Muscle of back (tissue), 11 donors: ENCODE data around the gene SIK3. TPM values are rescaled to one million over a fixed set of nuclear protein-coding genes. Genes with fewer than 3 reads are reported as not detected.
A peak's percentile ranks its signal among the peaks of the same experiment; 100 is the strongest.
"Not testable (repeated sequence)": the region's sequence is repeated elsewhere in the genome, so short reads cannot be mapped to it uniquely, and the experiment has no call there.

Experiments used
- DNase-seq, 3 donors: peaks; one replicate each; pipeline versions ENCODE4 v3.0.0 to v3.0.0-alpha.2; 2013
- polyA plus RNA-seq, 10 donors: library from polyadenylated mRNA; unstranded; fragments of 120-200 nt; gene quantifications; one replicate each; pipeline ENCODE4 v1.2.1, GENCODE V29; 2013; ENCODE audit not compliant: insufficient read length in 10 of 10

SIK3 gene
- polyA plus RNA-seq, 10 donors = 28.3 to 42.5 (median 33.2) TPM

DNA sequence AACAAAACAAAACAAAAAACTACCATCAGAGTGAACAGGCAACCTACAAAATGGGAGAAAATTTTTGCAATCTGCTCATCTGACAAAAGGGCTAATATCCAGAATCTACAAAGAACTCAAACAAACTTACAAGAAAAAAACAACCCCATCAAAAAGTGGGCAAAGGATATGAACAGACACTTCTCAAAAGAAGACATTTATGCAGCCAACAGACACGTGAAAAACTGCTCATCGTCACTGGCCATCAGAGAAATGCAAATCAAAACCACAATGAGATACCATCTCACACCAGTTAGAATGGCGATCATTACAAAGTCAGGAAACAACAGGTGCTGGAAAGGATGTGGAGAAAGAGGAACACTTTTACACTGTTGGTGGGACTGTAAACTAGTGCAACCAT is 14.3 kb upstream of the SIK3 start:
- DNase-seq = not testable (repeated sequence)

DNA sequence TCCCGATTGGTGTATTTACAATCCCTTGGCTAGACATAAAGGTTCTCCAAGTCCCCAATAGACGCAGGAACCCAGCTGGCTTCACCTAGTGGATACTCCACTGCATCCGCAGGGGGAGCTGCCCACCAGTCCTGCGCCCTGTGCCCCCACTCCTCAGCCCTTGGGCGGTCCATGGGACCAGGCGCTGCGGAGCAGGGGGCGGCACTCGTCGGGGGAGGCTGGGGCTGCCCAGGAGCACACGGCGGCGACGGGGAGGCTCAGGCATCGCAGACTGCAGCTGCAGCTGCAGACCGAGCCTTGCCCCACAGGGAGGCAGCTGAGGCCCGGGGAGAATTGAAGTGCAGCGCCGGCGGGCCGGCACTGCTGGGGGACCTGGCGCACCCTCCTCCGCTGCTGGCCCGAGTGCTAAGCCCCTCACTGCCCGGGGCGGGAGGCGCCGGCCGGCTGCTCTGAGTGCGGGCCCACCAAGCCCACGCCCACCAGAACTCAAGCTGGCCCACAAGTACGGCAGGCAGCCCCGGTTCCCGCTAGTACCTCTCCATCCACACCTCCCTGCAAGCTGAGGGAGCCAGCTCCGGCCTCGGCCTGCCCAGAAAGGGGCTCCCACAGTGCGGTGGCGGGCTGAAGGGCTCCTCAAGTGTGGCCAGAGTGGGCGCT is 12.2 kb upstream of the SIK3 start:
- DNase-seq = no peak

DNA sequence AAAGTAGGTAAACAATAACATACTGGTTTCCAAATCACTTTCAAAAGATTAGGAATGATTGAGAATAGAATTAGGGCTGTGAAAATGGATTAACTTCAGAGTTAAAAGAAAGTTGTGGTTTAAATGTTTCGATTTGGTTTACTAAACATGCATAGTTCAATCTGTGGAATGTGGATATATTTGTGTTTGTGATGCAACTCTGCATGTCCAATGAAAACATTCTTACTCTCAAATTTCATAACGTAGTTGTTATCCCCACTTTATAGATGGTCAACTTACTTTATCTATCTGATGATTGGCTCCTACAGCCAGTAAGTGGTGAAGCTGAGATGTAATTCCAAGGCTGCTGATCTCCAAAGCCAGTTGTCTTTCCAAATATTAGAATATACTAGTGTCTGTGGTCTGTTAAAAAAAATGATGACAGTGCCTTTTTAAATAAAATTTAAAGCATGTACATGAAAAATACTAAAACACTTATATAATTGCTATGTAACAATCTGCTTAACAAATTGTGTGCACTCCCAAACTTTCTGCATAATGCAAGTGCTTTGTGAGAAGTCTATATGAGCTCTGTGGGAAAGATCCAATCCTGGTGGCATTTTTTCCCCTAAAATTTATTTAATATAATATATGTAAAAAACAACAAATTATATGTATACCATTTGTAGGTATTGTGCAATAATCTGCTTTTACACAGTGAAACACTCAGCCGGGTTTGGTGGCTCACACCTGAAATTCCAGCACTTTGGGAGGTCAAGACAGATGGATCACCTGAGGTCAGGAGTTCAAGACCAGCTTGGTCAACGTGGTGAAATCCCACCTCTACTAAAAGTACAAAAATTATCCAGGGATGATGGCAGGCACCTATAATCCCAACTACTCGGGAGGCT is 9.7 kb upstream of the SIK3 start:
- no peak for DNase-seq

DNA sequence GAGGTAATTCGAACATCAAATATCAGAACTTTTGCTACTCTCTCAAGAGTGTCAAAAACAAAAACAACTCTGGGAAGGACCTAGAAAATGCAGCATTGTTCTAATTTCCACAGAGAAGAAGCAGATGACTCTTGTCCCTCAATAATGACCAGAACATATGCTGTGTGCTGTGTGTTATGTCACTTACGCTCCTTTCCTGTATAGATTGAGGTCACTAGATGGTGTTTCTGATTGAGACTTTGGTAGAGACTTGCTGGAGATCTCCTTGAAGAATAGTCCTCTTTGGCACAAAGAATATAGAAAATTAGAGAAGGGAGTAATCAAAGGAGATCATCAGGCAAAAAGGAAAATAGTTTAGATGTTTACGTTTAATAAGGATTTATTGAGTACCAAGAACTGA is 2.3 kb upstream of the SIK3 start:
- DNase-seq = no peak

DNA sequence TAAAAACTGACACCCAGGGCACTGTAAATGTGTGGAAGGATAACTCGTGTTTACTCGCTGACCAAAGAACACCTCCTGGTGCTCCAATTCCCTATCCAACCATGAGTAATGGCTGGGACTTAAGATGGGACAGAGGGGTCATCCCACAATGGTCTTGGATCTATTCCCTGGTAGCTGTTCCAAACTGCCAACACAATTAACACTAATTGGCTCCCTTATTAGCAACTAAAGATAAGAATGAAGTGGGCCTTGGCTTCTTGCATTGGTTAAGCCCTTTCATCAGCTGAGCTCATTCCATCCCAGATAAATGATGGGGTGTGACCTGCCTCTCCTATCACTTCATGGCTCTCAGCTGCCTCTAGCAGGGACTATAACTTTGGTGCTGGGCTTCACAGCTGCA is 1.5 kb upstream of the SIK3 start:
- DNase-seq = peak in 1 of 3 donors; percentile 11

DNA sequence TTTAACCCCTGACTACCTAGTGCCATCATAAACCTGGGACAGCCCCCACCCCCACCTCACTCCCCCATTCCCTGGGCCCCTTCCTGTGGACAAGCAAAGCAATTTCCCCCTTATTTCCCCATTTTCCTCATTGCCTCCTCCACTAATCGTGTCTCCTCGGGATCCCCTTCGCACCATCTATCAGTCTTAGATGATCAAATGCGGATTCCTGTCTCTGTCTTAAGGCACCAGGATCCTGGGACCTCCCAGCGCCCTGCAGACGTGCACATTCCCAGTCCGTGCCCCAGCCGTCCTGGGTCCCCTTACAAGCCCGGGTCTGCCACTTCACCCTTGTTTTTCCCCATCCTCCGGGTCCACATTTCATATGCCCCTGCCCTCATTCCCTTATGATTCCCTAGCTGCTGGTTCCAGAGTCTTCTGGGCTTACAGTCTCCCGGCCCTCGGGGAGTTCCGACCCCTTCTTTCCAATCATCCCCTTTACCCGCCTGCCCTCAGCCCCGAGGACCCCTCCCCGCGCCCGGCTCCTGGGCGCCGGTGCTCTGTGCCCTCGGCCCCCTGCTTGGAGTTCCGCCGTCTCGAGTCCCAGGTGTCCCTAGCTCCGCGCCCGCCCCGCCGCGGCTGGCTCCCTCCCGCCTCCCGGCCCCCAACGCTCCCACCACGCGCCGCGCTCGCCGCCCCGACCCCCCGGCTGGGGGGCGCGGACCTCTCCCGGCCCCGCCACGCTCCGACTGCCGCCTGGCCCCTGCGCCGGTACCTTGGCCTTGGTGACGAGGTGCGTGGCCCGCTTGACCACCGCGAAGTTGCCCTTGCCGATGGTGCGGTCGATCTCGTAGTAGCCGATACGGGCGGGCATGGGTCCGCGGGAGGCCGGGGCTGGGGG is 599 bp downstream of the SIK3 start:
- DNase-seq = peak in 2 of 3 donors; percentile 46 to 79

DNA sequence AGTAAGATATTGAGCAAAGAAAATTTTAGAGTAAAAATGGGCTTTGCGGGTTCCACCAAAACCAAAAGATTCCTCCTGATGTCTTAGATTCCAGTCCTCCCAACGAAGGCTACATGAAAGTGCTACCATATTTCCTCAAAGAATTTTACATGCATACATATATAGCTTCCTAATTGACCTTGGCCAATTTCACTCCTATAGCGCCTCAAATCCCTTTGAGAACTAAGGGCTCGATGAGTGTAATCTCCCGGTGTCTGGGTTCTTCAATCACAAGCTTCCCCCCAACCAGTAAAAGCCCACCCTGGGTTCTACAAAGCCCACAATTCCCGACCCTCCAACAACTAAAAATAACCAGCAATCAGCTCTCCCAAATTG is 1.2 kb downstream of the SIK3 start:
- peak in 1 of 3 donors; percentile 45 for DNase-seq

DNA sequence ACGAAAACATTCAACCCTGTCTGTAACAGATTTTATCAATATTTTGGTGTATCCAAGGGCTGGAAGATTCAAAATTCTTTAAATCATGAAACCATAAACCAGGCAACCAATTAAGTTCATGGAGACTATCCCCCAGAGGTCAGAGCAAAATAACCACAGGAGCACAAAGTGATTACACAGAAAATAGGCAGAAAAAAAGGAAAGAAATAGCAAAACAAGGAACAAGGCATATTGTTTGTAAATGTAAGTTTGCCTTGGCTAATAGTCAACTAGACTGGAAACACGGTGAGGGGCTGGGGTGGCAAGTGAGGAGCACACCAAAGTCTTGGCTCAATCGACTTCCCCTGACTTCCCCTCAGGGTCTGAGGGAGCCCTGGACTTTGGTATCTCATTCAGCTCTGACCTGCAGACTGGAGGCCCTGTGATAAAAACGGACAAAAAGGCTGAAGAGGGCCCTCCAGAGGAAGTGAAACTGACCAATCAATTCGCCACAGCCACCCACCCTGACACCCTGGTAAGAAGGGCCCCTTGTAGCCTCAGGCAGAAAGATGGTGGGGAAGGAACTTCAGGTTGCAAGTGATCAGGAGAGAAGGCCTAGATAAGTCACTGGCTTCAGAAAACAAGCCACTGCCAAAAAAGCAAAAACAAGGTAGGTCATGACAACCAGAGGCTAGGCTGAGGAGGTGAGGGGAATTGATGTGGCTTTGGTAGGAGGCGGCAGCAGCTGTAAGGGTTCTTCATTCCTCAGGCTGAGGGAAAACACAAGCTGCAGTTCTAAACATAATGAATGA is 1.8 kb downstream of the SIK3 start:
- peak in 2 of 3 donors; percentile 23 to 61 for DNase-seq

DNA sequence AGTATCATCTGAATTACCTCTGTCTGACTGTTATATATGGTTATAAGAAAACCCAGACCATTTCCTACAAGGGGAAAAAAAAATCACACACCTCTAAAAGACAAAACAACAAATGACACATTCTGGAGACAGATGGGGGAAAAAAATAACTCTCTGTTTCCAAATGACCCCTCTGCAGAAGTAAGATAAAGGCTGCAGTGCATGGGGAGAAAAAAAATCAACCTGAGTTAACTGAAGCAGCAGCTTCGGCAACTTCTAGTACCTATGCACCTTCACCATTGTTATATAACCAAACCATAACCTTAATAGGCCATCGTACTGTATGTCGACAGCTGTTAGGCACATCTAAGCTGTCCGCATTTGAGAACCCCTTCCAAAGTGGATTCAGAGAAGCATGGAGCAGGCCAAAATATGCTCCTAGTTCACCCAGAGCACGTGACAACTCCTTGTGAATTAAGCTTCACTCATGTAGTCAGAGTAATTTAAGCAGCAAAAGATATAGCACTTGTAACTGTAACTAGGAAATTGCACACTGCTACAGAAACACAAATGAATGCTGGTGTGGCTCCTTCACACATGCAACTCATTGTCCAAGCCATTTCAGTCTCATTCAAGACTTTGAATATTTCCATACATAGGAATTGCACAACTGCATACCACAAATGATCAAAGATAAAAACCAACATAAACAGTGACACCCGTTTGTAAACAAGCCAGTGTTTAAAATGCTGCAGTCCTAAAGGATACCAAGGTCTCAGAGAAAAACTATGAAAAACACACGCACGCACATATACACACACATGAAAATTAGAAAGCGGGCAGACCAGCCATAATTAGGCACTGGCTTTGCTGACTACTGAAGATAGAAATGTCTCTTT is 2.7 kb downstream of the SIK3 start:
- peak in 1 of 3 donors; percentile 33 for DNase-seq

DNA sequence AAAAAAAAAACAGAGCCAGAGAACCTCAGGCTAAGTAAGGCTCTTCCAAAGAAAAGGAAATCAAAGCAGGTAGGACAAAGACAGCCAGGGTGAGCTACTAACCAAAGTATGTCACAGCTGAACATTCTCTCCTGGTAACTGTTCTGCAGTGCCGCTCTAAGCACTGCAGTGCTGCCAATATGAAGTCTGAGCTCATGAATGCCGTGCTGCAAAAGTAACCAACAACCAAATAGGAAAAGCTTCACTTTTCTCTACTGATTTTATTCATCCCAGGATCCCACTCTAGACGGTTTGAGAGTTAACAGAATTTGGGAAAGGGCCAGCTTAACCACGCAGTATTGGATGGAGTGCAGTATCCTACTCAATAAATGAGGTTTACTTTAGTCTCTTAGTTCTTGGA is 3.5 kb downstream of the SIK3 start:
- DNase-seq = peak; percentile 43 to 69 (median 44)

DNA sequence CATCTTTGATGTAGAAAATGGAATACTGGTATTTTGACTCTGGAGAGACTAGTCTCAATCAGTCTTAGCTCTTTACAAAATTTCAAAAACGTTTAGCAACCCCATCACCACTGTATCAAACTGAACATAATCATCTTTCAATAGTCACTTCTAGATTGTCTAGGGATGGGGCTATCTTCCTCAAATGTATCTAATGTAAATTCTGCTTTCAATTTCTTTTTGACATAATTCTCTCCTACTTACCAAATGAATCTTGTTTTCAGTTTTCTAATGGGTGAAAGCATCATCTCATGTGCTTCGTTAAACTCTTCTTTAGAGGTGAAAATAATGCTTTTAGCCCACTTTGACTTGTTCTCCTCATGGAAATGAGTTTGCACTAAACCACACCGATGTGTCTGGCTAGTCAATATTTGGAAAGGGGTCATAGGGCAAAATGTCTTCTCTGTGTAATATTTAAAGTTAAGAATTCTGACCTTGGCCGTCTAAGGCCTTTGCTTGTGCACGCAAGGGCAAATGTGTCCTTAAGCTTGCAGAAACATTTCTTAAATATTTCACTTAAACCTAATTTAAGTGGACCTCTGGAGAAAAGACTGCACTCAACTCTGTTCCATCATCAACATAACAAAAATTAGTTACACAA is 5.2 kb downstream of the SIK3 start:
- no peak for DNase-seq

DNA sequence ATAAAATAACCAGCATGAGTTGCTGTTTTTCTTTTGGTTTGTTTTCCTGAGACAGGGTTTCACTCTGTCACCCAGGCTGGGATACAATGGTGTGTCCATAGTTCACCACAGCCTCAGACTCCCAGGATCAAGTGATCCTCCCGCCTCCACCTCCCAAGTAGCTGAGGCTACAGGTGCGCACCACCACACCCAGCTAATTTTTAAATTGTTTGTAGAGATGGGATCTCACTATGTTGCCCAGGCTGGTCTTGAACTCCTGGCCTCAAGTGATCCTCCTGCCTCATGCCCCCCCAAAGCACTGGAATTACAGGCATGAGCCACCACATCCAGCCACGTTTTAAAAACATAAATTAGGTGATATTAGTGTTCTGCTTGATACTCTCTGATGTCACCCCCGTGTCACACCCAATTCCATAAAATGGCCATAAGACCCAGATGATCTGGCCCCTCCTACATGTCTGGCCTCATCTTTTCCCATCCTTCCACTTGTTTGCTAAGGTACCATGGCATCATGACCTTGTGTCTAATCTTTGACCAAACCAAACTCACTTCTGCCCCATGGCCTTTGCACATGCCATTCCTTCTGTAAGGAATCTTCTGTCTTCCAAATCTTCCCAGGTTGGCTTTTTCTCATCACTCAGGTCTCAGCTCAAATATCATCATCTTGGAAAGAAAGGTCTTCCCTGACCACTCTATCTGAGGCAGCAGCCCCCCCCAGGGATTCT is 6.3 kb downstream of the SIK3 start:
- DNase-seq = no peak

DNA sequence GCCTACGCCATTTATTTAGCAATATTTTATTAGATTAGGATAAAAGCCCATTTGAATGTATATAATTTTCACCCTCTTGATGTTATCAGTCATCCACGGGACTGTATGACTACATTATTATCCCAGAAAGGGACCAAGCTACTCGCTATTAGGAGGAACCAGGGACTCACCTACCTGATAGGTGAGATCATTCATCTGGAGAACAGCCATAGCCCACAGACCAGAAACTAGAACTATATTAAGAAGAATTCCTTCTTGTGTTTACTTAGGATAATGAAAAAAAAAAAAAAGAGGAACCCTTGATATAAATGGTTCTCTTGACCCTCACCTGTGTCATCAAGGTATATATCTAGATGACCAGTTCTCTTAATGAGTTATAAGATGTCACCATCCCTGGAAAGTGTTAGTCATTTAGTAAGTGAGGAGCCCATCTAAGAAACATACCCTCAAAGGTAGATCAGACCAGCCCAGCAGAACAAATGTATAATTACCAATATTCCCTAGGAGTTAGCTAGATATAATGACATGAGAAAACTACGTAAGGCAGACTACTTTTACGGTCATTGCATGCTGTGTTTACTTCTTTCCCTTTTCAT is 8.0 kb downstream of the SIK3 start:
- no peak for DNase-seq

DNA sequence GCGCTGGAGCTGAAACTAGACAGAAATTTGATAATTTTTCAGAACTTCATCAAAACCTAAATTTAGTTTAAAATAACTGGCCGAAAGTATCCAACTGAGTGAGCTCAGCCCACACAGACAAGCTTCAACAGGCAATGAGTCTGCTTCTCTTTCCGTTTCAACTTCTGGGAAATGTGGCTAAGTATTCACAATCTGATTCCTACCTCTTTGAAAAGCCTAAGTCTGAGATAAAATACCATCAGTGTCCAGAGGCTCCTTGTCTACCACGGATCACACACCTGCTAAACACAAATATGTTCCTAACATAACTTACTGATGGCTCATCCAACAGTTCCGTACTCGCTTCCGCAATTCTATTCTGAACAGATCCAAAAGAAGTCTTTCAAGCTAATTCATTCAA is 8.5 kb downstream of the SIK3 start:
- DNase-seq = no peak

DNA sequence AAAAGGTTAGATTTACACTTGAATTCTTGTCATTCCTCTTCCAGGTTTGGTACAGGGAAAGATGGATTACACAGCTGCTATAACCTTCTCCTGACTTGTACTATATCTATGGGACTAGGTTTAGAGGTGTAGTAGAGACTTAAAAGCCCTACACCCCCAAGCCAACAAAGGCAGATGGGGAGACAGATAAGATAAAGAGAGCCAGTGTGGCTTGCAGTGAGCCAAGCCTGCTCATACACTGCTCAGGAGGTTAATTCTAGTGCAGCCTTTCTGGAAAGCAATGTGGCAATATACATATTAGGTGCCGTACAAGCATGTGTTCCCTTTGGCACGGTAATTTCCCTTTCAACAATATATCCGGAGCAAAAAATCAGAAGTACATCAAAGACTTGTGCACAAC is 10.8 kb downstream of the SIK3 start:
- no peak for DNase-seq

DNA sequence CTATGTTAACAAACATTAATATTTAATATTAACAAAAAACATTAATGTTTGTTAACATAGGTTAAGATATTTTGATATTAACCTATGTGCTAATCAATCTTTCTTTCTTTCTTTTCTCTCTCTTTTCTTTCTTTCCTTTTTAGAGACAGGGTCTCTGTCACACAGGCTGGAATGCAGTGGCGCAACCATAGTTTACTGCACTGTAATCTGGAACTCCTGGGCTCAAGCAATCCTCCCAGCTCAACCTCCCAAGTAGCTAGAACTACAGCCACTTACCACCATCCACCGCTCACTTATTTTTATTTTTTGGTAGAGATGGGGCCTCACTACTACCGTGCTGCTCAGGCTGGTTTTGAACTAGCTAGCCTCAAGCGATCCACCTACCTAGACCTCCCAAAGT is 13.2 kb downstream of the SIK3 start:
- DNase-seq = no peak

DNA sequence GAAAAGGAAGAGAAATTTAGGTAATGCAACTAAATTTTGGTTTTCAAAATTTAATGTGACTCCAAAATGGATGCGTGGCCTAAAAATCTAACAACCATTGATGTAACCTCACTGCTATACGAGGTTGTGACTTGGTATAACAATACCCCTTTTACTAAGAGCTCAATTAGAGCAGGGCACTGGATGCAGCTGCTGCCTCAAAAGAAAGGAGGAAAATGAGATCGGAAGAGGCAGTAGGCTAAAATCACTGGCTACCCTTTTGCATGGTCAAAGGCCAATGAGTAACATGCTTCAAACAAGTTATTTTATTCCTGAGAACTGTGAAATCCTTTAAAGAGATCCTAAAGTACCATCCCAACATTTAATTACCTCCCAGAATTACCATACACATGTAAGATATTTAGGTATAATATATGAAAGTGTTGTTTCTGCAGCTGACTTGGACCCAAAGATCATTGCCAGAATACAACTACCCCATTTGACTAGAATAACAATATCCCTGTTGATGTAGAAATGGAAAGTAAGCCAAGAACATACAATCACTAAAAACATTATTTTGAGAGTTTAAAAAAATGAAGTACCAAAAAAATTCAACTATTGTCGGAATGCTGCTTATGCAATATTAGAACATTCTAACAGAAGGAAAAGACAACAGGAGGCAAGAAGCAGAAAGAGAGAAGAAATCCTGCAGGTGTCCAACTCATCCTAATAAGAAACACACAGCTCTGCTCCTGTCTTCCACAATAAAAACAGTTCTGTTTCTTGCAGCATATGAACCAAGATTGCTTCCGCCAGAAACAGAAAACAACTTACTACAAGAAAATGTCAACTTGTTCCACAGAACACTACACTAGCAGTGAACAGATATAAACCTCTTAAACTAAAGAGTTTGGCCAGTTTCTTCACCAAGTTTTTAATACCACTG is 15.0 kb downstream of the SIK3 start:
- peak in 1 of 3 donors; percentile 21 for DNase-seq

DNA sequence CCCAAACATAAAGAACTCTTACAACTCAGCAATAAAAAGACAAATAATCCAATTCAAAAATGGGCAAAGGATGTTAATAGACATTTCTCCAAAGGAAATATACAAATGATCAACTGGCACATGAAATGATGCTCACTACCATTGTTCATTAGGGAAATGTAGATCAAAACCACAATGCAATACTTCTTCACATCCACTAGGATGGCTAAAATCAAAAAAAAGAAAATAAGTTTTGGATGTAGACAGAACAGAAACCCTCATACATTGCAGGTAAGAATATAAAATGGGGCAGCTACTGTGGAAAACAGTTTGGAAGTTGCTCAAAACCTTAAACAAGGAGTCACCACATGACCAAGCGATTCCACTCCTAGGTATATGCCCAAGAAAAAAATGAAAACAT is 16.3 kb downstream of the SIK3 start:
- DNase-seq = no peak
